ENCODE results near the gene PRKD1.

PRKD1 gene

GRCh38 chr14:29829851-29830250, 97.8 kb downstream of the PRKD1 start:
- no peak for DNase-seq

- no peak for DNase-seq
Measured at GRCh38 chr14:29823816-29824215, 103.8 kb downstream of the PRKD1 start.

- DNase-seq: no peak
Measured at GRCh38 chr14:29822430-29822709, 105.3 kb downstream of the PRKD1 start.

- DNase-seq: no peak
Measured at GRCh38 chr14:29821661-29822429, 105.8 kb downstream of the PRKD1 start.

GRCh38 chr14:29821242-29821641, 106.4 kb downstream of the PRKD1 start:
- DNase-seq: no peak

- no peak for DNase-seq
Measured at GRCh38 chr14:29820785-29821184, 106.9 kb downstream of the PRKD1 start.

GRCh38 chr14:29817767-29818405, 109.8 kb downstream of the PRKD1 start:
- no peak for DNase-seq

GRCh38 chr14:29815016-29815674, 112.5 kb downstream of the PRKD1 start:
- no peak for DNase-seq

- DNase-seq: no peak
Measured at GRCh38 chr14:29814156-29815015, 113.3 kb downstream of the PRKD1 start.

GRCh38 chr14:29810682-29811081, 117.0 kb downstream of the PRKD1 start:
- no peak for DNase-seq

GRCh38 chr14:29810064-29810463, 117.6 kb downstream of the PRKD1 start:
- DNase-seq: no peak

GRCh38 chr14:29806124-29806517, 121.5 kb downstream of the PRKD1 start:
- DNase-seq: no peak

GRCh38 chr14:29805415-29806123, 122.1 kb downstream of the PRKD1 start:
- DNase-seq: no peak

- no peak for DNase-seq
Measured at GRCh38 chr14:29804481-29805266, 123.0 kb downstream of the PRKD1 start.

- no peak for DNase-seq
Measured at GRCh38 chr14:29803045-29803444, 124.6 kb downstream of the PRKD1 start.

- DNase-seq: no peak
Measured at GRCh38 chr14:29802211-29802610, 125.4 kb downstream of the PRKD1 start.

- no peak for DNase-seq
Measured at GRCh38 chr14:29800961-29801360, 126.7 kb downstream of the PRKD1 start.

GRCh38 chr14:29799464-29800095, 128.1 kb downstream of the PRKD1 start:
- no peak for DNase-seq

- no peak for DNase-seq
Measured at GRCh38 chr14:29798811-29799210, 128.8 kb downstream of the PRKD1 start.

- no peak for DNase-seq
Measured at GRCh38 chr14:29798108-29798663, 129.5 kb downstream of the PRKD1 start.

GRCh38 chr14:29796853-29797252, 130.8 kb downstream of the PRKD1 start:
- DNase-seq: no peak
